Posterior vena cava (tissue), 2 donors: ENCODE measurements around the gene PIEZO1. TPM values are rescaled to one million over a fixed set of nuclear protein-coding genes. Genes with fewer than 3 reads are reported as not detected.
A peak's percentile ranks its signal among the peaks of the same experiment; 100 is the strongest.

Experiments used
- DNase-seq: peaks from one replicate; pipeline ENCODE4 v3.0.0-alpha.2; 2020; ENCODE audit warnings: low spot score
- intact Hi-C, 2 donors: fragments of 100-400 bp; cut with DNase I; formaldehyde crosslinking; loops; one replicate each; pipeline versions ENCODE4 v1.14.1 to v1.14.2; 2022 to 2023
- total RNA-seq, 2 donors: library from RNA; stranded (reverse); fragmentation: NEBNext Ultra II Directional; extraction: Animal tissue kit (Norgen Biotek cat#: 25700); gene quantifications; one replicate each; pipeline ENCODE4 v1.2.1, GENCODE V29; 2021
- donor health status: DM: yes; HTN: yes; CAD: no.
- donor health status: DM: yes; HTN: yes; CAD: no.

The PIEZO1 gene
- total RNA-seq, 2 donors from 2014 or later, result 99.3 to 103 TPM

GRCh38 chr16:88691924-88692560 lies 93.0 kb downstream of the PIEZO1 start:
- intact Hi-C loops, result no loop called here
- no peak for DNase-seq

DNA sequence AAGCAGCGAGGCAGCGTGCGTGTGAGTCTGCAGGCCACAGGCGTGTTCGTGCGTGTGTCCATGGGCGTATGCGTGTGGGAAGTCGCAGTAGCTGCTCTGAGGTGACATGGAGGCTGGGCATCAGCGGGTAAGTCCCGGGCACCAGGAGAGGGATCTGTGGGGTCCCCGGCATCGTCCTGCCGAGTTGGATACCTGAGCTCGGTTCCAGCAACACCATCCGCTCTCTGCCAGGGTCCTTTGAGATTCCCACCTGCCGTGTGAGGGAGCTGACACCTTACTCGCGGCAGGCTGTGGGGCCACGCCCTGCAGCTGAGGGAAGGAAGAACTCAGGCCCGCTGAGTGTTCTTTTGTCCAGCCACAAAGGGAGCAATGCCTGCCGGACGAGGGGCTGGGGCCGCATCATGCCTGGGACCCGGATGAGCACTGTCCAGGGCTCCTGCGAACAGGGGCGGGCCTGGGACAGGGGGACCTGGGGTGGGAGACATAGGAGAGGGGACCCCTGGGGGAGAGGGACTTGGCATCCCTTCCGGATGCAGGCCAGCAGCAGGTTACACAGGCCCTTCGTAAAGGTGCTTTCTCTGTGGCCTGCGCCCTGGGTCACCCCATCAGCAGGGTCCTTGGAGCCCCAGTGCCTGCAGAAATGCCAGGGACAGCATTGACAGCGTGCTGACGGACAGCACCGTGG lies 93.7 kb downstream of the PIEZO1 start:
- intact Hi-C loops, result no loop called here
- DNase-seq, result no peak

DNA sequence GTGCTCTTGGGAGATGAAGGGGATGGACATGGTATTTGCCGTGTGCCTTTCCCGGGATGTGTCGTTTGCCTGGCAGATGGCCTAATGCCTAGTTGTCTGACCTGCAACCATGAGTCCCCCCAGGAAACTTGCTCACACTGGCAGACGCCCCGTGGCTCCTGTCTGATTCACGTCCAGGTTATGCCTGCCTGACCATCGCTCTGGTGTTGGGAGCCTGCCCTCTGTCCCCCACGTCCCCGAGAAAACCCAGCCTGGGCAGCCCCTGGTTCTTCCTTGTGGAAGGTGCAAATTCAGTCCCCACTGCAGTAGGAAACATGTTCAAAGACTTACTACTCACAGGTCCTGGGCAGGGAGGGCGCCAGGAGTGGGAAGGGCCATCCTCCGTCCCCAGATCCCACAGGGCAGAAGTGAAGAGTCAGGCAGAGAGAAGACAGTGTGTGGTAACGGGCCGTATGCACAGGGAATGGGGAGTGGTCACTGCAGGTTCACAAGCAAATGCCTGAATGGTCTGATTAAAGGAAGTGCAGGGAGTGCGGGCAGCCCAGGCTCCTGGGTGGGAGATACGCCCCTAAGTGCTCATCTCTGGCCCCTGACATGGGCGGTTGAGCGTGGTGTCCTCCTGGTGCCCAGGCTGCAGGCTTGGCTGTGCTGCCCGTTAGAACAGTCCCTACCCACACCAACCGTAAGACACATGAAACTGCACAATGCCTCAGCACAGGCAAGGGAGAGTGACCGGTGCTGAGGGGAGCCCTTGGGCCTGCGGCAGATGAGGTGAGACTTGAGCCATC lies 94.5 kb downstream of the PIEZO1 start:
- no peak for DNase-seq
- intact Hi-C loops, result no loop called here

- intact Hi-C loops, result no loop called here
- DNase-seq, result no peak
Observed at GRCh38 chr16:88688013-88688778, 96.8 kb downstream of the PIEZO1 start.

- intact Hi-C loops, result no loop called here
- no peak for DNase-seq
Observed at GRCh38 chr16:88687676-88688012, 97.4 kb downstream of the PIEZO1 start.

DNA sequence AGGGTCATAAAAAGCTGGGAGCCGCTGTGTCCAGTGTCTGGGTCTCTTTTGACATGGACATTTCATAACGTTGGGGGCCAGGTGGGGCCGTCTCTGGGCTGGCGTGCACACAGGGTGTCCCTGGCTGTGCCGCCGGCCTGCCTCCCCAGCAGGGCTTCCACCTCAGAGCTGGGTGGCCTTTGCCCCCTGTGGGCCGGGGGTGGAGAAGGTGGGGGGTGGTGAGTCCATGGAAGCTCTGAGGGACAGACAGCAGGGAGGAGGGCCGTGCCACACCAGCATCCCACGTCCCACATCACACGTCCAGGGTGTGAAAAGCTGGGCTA lies 97.8 kb downstream of the PIEZO1 start:
- intact Hi-C loops, result no loop called here
- no peak for DNase-seq

GRCh38 chr16:88686439-88687253 lies 98.4 kb downstream of the PIEZO1 start, which contains the start of gene SNAI3:
SNAI3 (minus strand) TSS chr16:88686507; CDS start chr16:88686406, 101 bp downstream.
- DNase-seq, result peak; percentile 93
- intact Hi-C loops, result no loop called here

DNA sequence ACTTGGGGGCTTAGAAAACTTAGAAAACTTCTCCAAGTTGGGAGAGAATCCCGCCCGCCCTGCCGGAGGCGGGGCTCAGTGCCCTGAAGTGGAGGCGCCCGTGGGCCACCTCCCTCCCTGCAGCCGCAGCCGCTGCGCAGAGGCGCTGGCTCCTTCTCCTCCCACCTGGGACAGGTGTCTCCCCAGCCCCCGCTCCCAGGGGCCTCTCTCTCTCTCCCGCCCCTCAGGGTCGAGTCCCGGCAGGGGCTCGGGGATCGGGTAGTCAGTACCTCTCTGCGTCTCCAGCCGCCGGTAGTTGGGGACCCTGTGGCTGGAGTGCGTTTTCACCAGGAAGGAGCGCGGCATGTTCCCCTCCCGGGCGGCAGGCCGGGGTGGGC lies 99.0 kb downstream of the PIEZO1 start:
- no peak for DNase-seq
- intact Hi-C loops, result no loop called here

- peak; percentile 80 for DNase-seq
- intact Hi-C loops, result no loop called here
Observed at GRCh38 chr16:88685156-88686061, 99.6 kb downstream of the PIEZO1 start.

- DNase-seq, result no peak
- intact Hi-C loops, result no loop called here
Observed at GRCh38 chr16:88684569-88685155, 100.4 kb downstream of the PIEZO1 start.

DNA sequence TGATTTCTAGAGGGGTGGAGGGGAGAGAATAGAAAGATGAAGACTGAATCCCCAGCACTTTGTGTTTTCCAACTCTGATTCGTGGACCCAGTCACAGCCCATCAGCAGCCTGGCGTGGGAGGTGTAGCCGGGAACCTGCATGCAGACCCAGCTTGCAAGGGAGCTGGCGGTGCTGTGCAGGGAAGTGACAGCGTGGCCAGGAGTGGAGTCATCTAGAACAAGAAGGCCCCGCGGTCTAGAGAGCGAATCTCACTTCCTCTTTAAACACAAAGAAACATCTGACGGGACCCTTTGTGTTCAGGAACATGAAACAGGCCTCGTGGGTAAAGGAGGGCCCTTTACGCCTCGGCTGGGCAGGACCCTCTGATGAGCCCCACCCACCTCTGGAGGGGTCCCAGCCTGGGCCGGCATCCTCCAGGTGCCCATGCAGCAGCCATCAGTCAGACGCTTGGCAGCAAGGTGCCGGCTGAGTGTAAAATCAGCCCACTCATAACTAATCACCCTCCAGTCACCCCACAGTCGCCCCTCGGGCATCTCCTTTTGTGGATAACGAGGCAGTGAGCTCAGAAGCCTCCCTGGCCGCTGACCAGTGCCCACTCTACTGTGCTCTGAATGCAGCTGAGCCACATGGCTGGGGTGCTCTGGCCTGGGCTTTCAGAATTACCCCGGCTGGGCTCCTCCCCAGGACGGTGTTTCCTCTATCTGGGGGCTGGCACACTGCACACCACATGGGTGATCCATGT lies 103.1 kb downstream of the PIEZO1 start:
- intact Hi-C loops, result no loop called here
- peak; percentile 89 for DNase-seq

- DNase-seq, result peak; percentile 81
- intact Hi-C loops, result no loop called here
Observed at GRCh38 chr16:88681084-88681680, 103.8 kb downstream of the PIEZO1 start.

GRCh38 chr16:88680554-88681083 lies 104.4 kb downstream of the PIEZO1 start:
- DNase-seq, result no peak
- intact Hi-C loops, result no loop called here

DNA sequence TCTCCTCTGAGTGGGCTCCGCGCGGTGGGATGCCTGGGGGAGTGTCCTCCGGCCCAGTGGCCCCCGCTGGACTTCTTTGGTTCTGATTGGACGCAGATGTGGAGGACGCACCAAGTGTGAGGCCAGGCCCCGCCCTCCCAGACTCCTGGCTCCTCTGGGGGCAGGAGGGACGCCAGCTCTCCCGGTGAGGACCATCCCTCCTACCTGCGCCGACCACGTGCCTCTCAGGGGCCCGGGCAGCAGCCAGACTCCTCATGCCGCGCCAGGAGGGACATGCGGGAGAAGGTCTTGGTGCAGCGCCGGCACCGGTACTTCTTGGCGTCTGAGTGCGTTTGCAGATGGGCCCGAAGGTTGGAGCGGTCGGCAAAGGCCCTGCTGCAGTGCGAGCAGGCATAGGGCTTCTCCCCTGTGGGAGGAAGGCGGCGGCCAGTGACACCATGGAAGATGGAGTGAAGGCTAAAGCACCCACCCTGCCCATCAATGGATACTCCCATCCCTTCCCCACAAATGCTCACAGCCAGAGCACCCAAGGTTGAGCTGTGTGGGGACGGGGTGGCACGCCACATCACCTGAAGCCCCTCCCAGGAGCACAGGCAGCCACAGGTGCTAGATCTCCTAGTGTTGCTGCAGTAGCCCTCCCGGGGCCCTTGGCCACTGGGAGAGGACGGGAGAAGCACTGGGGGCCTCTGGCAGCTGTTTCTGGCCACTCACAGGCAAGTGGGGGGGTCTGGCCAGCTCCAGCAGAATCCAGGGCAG lies 106.6 kb downstream of the PIEZO1 start:
- DNase-seq, result peak; percentile 80
- intact Hi-C loops, result no loop called here

DNA sequence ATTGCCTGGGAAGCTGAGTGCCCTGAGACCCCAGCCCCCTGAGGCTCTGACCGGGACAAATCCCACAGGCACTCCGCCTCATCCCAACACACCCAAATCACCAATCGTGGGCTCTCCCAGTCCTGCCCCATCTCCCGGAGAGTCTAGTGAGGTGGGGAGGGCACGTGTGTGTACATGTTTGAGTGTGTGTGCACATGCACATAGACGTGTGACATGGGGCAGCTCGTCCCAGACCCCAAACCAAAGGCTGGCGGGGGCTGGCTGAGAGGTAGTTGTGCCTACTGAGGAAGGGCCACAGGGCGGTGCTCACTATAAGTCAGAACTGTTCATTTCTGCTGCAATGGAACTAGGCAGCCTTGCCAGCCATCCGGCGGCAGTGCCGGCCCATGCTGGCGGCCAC lies 107.3 kb downstream of the PIEZO1 start:
- intact Hi-C loops, result no loop called here
- DNase-seq, result no peak
